ELR (cell line): Measurements from ENCODE around the gene MGAT4A.
"Not testable (repeated sequence)": the region's sequence is repeated elsewhere in the genome, so short reads cannot be mapped to it uniquely, and the experiment has no call there.

Experiments used
- DNase-seq: peaks from one replicate; pipeline ENCODE4 v3.0.0-alpha.2; 2015; ENCODE audit warnings: low read depth

MGAT4A gene

DNA sequence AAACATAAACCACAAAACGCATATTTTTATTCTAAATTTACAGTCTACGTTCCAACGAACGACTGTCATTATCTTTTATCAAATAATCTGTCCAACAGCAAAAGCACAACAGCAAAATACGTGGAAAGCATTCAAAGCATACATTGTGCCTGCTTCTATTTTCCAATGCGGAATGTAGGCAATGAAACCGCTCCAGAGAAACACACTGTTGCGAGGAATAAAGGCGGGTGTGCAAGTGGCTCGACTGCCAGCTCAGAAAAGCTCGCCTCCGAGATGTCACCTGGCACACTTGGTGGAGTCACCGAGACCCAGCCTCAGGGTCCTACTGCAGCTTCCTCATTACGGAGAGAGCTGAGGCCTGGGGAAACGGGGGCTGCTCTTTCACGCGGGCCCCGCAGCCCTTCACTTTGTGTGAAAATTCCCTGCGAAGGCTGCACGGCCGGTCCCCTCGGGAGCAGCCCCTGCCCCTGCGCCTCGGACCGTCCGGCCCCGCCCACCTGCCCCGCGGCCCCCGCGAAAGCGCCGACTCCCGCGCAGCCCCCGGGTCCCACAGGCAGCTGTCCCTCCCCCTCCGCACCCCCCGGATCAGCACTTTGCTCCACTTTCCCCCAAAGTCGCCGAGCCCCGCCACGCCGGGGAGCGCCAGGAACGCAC is 752 bp downstream of the MGAT4A start:
- DNase-seq: no peak

DNA sequence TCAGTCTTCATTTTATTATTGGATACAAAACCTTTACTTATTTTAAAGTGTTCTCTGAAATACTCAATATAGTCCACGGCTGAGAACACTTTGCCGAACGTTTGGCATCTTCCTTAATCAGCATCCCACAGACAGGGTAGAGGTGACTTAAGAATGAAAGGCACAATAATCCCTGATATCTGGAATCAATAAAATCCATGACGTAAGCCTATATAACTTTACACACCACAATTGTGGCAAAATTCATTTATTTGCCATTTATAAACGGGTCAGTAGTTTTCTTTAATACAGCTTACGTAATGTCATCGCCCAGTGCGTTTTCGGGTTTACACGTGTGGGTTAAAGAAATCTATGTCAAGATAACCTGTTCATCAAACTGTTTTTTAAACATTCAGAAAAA is 1.3 kb downstream of the MGAT4A start:
- DNase-seq: no peak

DNA sequence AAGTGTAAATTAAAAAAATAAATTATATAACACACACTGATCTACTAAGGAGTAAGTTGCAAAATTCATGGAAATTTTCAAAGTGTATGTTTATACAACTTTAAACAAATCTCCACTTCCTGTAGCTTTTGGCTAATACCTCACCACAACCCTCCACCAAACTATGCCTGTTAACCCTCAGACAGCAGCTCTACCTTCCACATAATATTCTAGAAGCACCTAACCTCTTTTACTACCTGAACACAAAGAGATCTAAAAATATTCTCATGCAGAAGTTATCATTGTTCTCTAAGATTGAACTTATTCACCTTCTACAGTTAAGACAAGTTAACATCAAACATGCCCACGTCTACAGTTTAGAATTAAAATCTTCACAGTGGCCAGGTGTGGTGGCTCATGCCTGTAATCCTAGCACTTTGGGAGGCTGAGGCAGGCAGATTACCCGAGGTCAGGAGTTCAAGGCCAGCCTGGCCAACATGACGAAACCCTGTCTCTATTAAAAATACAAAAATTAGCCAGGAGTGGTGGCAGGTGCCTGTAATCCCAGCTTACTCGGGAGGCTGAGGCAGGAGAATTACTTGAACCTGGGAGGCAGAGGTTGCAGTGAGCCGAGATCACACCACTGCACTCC is 2.7 kb downstream of the MGAT4A start:
- not testable (repeated sequence) for DNase-seq

DNA sequence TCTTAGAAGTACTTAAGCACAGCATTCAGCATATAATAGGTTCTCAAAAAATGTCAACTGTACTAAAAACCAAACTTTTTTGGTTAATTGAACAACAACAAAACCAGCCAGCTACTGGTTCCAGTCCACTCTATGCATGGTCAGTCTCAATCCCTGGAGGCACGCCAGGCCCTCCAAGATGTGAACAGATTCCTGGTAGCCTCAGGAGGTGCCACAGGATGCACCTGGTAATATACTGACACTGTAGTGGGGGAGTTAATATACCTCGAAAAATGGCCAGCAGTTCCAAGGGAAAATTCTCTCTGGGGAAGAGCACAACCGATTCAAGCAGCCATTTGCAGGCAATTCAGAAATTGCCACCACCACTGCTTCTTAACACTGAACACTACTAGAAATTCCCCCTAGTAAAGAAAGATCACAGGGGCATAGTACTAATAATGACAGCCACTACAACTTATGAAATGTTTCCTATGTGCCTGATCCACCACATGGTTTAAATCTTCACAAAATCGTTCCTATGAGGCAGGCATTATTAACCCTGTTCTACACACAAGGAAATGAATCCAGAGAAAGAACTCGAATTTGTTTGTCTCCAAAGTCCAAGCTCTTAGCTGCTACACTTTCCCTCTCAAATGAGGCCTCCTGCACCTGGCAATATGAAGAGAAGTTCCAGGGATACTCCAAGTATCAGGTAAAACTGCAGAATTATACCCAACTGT is 3.4 kb downstream of the MGAT4A start:
- DNase-seq: no peak

DNA sequence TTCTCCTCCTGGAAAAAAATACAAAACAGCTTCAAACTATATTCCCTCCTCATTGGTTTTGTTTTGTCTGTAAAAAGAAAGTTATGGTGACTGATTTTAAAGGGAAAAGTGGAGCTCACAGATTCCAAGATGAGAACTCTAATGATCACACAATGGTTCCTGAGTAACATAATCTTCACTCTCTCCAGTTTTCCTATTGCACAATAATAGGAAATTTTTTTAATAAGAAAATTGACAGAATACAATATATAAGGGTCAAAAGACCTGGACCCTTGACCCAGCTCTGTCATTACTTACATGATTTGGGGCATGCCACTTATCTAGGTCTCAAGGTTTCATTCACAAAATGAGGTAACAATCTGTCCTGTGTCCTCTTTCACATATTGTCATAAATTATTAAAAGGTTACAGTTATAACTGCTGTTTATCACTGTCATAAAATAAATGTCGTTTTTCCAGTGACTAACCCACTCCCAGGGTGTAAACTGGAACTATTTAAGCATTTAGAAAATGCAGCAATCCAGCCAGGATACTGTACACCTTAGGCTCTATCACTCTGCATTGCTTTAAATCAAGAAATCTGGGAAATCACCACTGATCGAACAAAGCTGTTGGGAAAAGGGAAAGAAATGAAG is 4.1 kb downstream of the MGAT4A start:
- no peak for DNase-seq

DNA sequence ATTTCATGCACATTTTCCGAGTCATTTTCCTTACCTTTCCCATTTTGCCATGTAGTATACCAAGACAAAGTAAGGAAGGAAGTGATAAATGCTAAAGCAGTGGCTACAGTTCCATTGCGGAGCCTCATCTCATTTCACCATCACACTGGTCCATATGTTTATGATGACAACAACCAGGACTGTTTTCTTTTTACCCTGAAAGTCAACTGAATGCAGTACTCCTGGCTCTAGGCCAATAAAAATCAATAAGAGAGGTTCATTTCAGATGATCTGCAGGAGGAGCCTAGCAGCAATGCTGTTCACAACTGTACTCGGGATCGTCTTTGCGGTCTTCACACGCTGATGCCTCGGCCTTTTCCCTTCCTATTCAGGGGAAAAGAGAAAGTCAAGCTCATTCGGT is 4.7 kb downstream of the MGAT4A start:
- no peak for DNase-seq

DNA sequence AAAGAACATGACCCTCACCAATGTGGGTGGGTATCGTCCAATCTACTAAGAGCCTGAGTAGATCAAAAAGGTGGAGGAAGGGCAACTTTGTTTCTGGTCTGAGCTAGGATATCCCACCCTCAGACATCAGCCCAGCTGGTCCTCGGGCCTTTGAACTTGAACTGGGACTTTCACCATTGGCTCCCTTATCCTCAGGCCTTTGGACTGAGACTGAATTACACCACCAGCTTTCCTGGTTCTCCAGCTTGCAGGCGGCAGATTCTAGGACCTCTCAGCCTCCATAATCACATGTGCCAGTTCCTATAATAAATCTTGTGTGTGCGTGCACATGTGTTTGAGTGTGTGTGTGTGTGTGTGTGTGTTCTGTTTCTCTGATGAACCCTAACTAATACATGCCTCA is 10.6 kb downstream of the MGAT4A start:
- no peak for DNase-seq

DNA sequence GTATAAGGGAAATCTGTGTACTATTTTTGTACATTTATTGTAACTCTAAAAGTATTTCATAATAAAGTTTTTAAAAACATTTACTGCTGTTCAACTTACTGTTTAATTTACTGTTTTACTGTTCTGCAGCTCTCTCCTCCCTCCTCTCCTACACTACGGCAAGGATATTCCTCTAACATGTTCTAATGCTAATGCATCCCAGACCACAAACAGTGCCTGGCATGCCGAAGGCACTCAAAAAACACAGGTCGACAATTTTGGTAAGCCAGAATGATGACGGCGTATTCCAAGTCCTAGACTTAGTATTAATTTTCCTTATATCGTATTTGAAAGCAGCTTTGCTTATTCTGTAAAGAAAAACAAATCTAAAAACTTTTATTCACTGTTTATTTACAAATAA is 13.3 kb downstream of the MGAT4A start:
- DNase-seq: no peak

DNA sequence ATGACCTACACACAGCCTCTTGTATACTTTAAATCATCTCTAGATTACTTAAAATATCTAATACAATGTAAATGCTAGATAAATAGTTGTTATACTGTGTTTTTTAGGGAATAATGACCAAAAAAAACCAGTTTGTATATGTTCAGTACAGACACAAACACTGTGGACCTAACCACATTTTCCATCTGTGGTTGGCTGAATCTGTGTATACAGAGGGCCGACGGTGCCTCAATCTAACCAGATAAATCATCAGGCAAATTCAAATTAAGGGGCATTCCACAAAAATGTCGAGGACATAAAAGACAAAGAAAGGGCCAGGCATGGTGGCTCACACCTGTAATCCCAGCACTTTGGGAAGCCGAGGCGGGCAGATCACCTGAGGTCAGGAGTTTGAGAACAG is 14.1 kb downstream of the MGAT4A start:
- no peak for DNase-seq

DNA sequence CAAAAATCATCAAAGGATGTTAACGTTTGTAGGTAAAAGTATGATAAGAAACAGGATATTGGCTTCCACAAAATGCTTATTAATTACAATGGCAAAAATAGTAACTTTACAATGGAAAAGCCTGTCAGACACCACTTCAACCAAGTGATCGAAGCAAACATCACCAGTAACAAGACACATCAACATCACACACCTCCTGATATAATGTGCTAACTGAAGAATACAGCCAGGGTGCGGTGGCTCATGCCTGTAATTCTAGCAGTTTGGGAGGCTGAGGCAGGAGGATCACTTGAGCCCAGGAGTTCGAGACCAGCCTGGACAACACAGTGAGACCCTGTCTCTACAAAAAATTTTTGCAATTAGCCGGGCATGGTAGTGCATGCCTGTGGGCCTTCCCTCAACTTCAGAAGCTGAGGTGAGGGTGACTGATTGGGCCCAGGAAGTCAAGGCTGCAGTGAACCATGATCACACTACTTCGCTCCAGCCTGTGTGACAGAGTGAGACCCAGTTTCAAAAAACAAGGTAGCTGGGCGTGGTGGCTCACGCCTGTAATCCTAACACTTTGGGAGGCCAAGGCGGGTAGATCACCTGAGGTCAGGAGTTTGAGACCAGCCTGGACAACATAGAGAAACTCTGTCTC is 15.0 kb downstream of the MGAT4A start:
- DNase-seq: no peak

DNA sequence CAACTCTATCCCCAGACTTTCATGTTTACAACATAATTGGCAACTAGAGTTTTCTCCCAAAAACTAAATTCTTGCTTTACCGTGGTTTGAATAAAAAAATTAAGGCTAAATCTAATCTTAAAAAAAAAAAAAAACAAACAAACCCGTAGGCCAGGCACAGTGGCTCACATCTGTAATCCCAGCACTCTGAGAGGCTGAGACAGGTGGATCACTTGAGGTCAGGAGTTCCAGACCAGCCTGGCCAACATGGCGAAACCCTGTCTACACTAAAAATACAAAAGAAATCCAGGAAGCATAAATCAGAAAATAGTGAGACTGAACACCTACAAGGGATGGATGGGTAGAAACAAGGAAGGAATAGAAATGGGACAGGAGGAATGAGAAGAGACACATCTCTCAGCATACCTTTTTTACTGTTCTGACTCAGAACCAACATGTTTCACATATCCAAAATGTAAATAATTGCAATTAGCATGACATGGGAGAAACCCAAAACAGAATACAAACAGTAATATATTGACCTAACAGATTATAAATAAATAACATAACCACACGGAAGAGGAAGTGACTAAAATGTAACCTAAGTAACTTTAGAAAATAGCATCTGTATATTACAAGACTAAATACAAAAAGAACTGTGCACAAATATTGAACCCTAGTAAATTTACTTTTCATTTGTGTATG is 17.5 kb downstream of the MGAT4A start:
- DNase-seq: no peak

DNA sequence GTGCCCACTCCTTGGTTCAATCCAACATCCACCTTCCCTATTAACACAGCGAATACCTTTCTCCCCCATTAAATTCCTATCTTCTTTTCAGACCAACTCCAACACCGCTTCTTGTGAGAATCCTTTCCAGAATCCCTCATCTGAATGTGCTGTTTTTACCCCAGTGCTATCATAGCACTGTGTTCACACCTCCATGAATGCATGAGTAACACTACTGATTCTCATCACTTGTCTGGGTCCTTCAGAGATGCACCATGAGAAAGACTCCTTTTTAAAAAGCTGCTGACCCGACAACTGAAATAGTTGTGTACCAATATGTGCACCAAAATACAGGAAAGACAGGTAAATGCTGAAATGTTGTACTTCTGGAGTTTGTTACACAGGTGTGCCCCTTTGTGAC is 18.8 kb downstream of the MGAT4A start:
- DNase-seq: no peak

DNA sequence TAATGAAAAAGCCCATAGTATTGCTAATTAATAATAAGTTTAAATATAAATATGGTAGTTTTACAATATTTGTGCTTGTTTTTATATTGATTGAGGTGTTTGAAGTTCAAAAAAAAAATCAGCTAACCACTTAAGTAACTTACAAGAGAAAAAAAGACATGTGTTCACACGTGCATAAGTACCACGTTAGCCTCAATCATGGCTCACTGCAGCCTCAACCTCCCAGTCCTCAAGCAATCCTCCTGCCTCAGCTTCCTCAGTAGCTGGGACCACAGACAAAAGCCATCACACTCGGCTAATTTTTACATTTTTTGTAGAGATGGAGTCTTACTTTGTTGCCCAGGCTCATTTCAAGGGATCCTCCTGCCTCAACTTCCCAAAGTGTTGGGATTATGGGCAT is 19.4 kb downstream of the MGAT4A start:
- no peak for DNase-seq

DNA sequence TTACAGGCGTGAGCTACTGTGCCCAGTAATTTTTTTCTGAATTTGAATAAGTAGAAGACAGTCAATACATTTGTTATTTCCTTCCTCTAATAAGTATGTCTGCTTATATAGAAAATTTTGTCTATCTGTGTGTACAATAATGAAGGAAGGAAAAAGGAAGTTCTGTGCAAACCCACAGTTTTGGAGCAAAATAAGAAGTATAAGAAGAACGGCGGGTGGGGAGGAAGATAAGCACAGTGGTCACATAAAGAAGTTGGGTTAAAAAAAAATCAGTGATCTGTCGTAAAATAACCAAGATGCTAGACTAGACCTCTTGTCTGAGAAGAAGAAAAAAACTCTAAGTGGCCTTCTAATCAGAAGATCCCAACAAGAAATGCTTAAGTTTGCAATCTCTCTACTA is 20.2 kb downstream of the MGAT4A start:
- DNase-seq: no peak

DNA sequence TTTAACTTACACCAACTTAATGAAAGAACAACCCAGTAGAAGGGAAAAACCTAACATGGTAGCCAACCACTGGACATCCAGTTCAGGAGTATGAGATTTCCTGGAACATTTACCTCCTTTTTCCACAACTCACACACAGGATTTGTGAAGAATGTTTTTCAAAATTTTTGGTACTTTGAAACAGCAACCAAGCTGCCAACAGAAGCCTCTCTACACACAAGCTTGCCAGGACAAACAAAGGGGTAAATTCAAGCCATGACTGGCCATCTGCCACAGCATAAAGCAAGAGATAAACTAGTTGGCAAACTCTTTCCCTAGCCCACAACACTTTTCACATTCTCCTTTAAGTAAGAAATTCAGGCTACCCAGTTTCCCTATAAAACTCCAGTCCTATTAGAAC is 21.4 kb downstream of the MGAT4A start:
- no peak for DNase-seq

DNA sequence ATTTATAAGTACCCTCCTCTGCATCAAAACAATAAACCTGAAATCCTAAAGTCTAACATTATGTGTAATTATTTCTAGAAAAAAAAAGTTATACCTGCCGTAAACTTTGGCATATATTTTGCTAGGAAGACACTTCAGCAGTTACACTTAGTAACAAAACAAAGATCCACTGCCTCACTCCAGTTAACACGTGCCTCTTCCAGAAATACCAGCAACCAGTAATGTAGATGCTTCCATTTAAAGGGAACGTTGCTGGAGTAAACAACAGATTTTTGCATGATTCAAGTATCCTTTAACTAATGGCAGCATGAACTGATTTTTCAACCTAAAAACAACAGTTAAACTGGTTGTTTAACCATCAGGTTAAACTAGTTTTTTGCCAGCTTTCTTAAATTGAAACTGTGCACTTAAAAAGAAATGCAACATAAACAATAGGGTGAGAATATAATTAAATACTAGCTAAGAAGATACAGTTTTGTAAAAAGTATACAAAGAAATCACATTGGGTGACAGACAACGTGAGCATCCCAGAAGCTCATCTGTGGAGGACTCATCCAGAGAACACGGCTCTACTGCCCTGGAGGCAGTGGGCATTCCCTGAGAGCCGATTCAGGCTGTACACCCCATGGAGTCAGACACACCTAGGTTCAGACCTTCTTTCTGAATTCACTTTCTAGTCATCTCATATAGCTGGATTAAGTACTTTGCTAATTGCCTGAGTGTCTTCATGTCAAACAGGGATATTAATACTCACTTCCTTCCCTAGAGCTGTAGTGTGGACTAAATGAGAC is 22.3 kb downstream of the MGAT4A start:
- no peak for DNase-seq

DNA sequence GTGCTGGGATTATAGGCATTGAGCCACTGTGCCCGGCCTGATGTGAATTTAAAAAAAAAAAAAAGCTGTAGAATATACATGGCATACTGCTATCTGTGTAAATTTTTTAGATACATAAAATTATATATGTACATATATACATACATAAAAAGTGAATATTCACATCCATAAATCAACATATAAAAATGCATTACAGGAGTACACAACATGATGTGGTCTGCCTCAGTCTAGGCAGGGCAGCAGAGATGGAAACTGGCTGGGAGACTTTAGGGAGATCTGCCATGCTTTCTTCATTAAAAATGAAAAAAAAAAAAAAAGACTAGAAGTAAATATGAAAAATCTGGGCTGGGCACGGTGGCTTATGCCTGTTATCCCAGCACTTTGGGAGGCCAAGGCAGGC is 24.3 kb downstream of the MGAT4A start:
- DNase-seq: no peak

DNA sequence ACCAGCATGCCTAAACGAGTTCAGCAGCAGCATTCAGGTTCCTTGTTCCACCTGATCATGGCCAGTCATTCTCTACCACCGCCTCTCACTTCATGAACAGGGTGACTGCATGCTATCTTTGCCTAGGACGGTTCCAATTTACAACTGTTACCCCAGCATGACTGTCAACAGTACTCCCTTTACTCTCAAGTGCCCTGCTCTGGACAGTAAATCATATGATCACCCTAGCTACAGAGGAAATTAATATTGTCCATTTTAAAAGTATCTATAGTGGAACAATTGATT is 25.7 kb downstream of the MGAT4A start:
- no peak for DNase-seq

DNA sequence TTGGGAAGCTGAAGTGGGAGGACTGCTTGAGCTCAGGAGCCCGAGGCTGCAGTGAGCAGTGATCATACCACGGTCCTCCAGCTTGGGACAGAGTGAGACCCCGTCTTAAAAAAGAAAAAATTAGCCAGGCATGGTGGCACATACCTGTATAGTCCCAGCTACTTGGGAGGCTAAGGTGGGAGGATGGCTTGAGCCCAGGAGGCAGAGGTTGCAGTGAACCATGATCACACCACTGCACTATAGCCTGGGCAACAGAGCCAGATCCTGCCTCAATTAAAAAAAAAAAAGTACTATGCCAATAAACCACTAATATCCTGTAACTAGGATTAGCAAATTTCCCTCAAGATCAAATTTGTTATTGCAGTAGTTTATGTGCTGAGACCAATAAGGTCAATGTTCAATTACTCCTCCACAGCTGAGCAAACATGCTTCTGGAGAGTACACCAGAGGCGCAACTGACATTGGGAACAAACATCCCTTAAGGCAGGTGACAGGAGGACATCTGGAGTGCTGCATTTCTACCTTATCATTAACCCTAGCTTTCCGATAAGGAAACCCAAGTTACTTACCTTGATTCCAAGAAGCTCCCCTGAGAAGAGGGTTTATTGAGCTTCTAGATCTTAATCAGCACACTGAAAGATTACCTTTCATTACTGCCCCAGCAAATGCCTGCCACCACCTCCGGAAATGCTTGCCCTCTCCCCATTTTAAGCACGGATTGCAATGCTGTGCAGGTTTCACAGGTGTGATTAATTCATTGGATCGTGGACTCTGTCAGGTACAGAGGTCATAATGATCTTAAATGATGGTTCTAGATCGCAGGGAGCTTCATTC is 26.2 kb downstream of the MGAT4A start:
- no peak for DNase-seq

DNA sequence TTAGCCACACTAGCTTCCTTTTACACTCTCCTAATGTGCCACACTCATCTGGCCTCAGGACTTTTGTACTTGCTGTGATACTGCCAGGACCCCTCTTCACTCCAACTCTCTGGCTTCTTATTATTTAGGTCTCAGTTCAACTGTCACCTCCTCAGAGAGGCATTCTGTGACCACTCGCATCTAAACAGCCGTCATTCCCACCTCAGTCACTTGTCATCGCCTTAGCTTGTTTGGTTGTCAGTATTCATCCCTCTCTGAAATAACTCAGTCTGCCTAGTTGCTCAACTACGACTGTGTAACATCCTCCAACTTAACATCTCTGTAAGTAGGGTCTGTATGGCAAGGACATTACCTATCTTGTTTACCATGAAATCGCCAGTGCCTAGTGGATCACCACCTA is 27.2 kb downstream of the MGAT4A start:
- DNase-seq: no peak
